Right lobe of liver (tissue), 6 donors: ENCODE measurements around the gene C5AR1. TPM values are rescaled to one million over a fixed set of nuclear protein-coding genes. Genes with fewer than 3 reads are reported as not detected.

Experiments
- ATAC-seq, 4 donors: fragments of 200-7000 bp; cut with Tn5 transposase; one replicate each; pipeline ENCODE4 v1.9.1; 2020; ENCODE audit warnings: mild to moderate bottlenecking in 4 of 4, moderate library complexity in 4 of 4
- DNase-seq, 3 donors: peaks; one replicate each; pipeline ENCODE4 v3.0.0-alpha.2; 2020
- H3K27ac ChIP-seq, 3 donors: fragments of 200-600 bp; one replicate each; pipeline ENCODE4 v1.8.0; 2022
- H3K27me3 ChIP-seq, 2 donors: fragments of 200-600 bp; one replicate each; pipeline ENCODE4 v1.8.0; 2022
- H3K36me3 ChIP-seq, 4 donors: fragments of 200-600 bp; sonication (generic) in 1 of 4; one replicate each; pipeline versions ENCODE4 v1.5.1 to v1.8.0; 2017 to 2022; ENCODE audit warnings: control low read depth in 1 of 4
- H3K4me1 ChIP-seq, 4 donors: fragments of 200-600 bp; sonication (generic) in 1 of 4; one replicate each; pipeline versions ENCODE4 v1.5.1 to v1.8.0; 2017 to 2022; ENCODE audit warnings: control low read depth in 1 of 4
- H3K4me3 ChIP-seq, 3 donors: fragments of 200-600 bp; one replicate each; pipeline ENCODE4 v1.8.0; 2022
- H3K9me3 ChIP-seq, 4 donors: fragments of 200-600 bp; sonication (generic) in 1 of 4; one replicate each; pipeline versions ENCODE4 v1.5.1 to v1.8.0; 2017 to 2022; ENCODE audit warnings: control low read depth in 1 of 4
- POLR2A ChIP-seq: fragments of 450-650 bp; IDR thresholded peaks from one replicate; pipeline ENCODE4 v1.6.1; 2017; ENCODE audit warnings: antibody characterized with exemption, mild to moderate bottlenecking
- WGBS: methylation state at CpG from one replicate; pipeline ENCODE4 v1.1.6; 2018; ENCODE audit warnings: low coverage, low lambda C conversion rate; ENCODE audit not compliant: insufficient coverage; ENCODE audit errors: missing lambda C conversion rate; 5-methylcytosine and 5-hydroxymethylcytosine counted together
- intact Hi-C, 2 donors: fragments of 100-400 bp; cut with DNase I; formaldehyde crosslinking; loops; one replicate each; pipeline versions ENCODE4 v1.11.2 to v1.14.1; 2022
- total RNA-seq, 6 experiments: library from RNA; depleted of rRNA in 2 of 6; stranded (reverse); fragments of >200 nt in 2 of 6; fragmentation: NEBNext Ultra II Directional in 3 of 6; extraction: Animal tissue kit (Norgen Biotek cat#: 25700) in 3 of 6; gene quantifications; one replicate each; pipeline versions ENCODE4 v1.1.0 to v1.2.4, GENCODE V29; 2016 to 2023
- TF ChIP-seq, protein P1 (sequence below), 4 donors: fragments of 200-600 bp in 3 of 4; fragments of 450-650 bp in 1 of 4; IDR thresholded peaks; one replicate each; pipeline versions ENCODE4 v1.5.1 to v1.8.0; 2016 to 2022; ENCODE audit warnings: antibody characterized with exemption in 4 of 4, mild to moderate bottlenecking in 2 of 4
- donor health status: DM: no; HTN: yes; CAD: no.
- donor health status: DM: no; HTN: no; CAD: no.
- donor health status: DM: no; HTN: no; CAD: no.
- donor health status: DM: no; HTN: yes; CAD: no.
- donor health status: DM: no; HTN: yes; CAD: no.

C5AR1 gene
- total RNA-seq, 6 experiments from 2014 or later: 3.3 to 19.8 (median 5.9) TPM

DNA sequence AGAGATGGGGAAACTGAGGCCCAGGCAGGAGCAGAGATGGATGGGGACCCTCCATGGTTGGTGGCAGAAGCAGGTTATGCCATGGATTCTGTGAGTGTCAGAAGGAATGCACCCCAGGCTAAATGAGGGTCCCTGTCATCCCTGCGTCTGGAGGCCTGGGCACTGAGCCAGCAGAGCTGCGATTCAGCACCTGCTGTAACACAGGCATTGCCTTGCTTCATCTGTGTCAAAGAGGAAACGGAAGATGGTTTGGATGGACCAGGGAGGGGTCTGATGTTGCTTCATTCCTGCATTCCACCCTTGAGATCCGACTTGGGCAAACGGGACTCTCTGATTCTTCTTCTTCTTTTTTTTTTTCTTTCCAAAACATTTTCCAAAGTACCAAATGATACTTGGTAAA is 1.2 kb downstream of the C5AR1 start:
- intact Hi-C loops: no loop called here
- no peaks in the 10 kb centered on the region for H3K9me3 ChIP-seq
- peak overlapping the region in 1 of 3 donors; percentile 18 for H3K4me3 ChIP-seq
- peak in 1 of 4 donors; percentile 1 for ATAC-seq
- 2% methylated on average over 5 of the region's 5 CpGs for WGBS
- peak; percentile 71 to 74 (median 72) for DNase-seq
- no peaks in the 10 kb centered on the region for H3K36me3 ChIP-seq
- peak overlapping the region in 2 of 3 donors; percentile 49 to 55 for H3K27ac ChIP-seq
- H3K27me3 ChIP-seq: no peaks in the 10 kb centered on the region
- peaks cover 0 to 10% (median 2%) of the 10 kb centered on the region in 4 donors for H3K4me1 ChIP-seq
- TF ChIP-seq POLR2A: peak; percentile 34
- TF ChIP-seq, protein P1, sequence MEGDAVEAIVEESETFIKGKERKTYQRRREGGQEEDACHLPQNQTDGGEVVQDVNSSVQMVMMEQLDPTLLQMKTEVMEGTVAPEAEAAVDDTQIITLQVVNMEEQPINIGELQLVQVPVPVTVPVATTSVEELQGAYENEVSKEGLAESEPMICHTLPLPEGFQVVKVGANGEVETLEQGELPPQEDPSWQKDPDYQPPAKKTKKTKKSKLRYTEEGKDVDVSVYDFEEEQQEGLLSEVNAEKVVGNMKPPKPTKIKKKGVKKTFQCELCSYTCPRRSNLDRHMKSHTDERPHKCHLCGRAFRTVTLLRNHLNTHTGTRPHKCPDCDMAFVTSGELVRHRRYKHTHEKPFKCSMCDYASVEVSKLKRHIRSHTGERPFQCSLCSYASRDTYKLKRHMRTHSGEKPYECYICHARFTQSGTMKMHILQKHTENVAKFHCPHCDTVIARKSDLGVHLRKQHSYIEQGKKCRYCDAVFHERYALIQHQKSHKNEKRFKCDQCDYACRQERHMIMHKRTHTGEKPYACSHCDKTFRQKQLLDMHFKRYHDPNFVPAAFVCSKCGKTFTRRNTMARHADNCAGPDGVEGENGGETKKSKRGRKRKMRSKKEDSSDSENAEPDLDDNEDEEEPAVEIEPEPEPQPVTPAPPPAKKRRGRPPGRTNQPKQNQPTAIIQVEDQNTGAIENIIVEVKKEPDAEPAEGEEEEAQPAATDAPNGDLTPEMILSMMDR (IDR thresholded peaks at IDR 0.05): no peak

DNA sequence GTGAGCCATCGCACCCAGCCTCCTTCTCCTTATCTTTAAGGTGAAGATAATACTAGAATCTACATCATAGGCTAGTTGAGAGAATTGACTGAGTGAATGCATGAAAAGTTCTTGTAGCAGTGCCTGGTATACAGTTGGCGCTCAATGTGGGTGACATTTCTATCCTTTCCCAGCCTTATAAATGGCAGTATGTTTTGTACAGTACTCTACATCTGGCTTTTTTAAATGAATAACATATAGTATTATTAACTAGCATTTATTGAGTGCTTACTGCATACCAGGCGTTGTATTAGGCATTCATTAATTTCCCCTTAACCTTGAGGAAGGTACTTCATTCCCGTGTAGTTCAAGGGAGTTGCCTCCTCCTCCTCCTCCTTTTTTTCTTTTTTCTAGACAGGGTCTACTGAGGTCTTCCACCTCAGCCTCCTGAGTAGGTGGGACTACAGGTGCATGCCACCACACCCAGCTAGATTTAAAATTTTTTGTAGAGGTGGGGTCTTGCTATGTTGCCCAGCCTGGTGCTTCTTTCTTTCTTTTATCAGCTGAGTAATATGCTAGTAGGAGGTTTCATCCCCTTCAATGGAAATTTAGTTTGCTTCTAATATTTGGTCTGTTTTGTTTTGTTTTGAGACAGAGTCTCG is 2.8 kb downstream of the C5AR1 start:
- TF ChIP-seq, protein P1 (IDR thresholded peaks at IDR 0.05): no peak
- TF ChIP-seq POLR2A: no peak
- ATAC-seq: no peak
- WGBS: 79% methylated on average over 3 of the region's 5 CpGs
- Histone ChIP-seq H3K27ac (peak overlapping the region; percentile 86 to 95 (median 88)), H3K9me3 (no peaks in the 10 kb centered on the region), H3K4me1 (peaks cover 0 to 9% (median 2%) of the 10 kb centered on the region in 4 donors), H3K27me3 (no peaks in the 10 kb centered on the region), H3K4me3 (no peak overlapping the region), H3K36me3 (no peaks in the 10 kb centered on the region)
- intact Hi-C loops: no loop called here
- DNase-seq: no peak

DNA sequence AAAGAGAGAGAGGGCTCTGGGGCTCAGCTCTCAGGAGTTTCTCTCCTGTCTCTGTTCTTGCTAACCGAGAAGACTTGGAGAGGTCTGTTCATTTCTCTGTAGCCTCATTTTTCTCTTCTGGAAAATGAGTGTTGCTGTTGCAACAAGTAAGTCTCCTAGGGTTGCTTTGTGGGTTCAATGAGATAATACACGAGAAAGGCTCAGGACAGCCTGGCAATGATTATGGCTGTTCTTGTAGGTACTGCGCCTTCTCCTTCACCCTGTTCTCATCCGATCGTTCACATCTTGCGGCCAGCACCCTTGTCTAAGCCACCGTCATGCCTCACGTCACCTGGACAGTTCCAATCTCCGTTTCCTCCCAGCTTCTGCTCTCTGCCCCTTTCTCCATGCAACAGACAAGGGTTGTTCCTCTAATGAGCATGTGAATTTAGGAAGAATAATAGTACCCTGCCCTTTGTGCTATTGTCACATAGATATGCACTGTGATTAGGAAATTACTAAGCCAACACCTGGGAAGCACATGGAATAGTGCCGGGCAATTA is 4.2 kb downstream of the C5AR1 start:
- intact Hi-C loops: no loop called here
- DNase-seq: no peak
- TF ChIP-seq POLR2A: no peak
- TF ChIP-seq, protein P1 (IDR thresholded peaks at IDR 0.05): no peak
- peak in 2 of 4 donors; percentile 1 for ATAC-seq
- Histone ChIP-seq H3K27me3 (no peaks in the 10 kb centered on the region), H3K4me3 (no peak overlapping the region), H3K9me3 (no peaks in the 10 kb centered on the region), H3K27ac (peak overlapping the region; percentile 86 to 95 (median 88)), H3K4me1 (peaks cover 0 to 9% (median 2%) of the 10 kb centered on the region in 4 donors), H3K36me3 (no peaks in the 10 kb centered on the region)
- 67% methylated on average over 10 of the region's 10 CpGs for WGBS

DNA sequence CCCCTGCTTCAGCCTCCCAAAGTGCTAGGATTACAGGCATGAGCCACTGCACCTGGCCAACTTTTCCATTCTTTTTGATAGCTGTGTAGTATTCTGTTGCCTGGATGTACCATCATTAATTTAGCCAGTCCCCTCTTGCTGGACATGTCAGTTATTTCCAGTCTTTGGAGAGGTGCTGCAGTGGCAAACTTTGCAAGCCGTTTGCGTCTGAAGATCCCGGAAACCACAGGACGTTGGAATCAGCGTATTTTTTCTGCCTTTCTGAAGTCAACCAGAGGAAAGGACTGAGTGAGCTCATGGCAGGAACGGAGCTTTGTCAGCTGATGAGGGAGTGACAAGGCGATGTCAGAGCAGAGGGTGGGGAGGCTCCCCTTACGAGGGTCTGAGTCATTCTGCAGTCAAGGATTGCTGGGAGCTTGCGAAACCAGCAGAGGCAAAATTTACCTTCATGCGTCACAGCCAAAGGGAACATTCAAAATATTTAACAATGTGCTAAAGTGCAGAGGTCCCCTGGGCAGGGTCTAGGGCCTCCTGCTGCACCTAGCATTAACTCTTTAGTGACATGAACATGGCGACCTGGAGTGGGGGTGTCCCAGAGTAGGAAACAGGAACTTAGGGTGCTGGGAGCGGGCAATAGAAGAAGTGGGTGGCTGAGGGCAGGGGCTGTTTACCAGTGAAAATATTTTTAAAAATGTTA is 5.6 kb downstream of the C5AR1 start:
- intact Hi-C loops: no loop called here
- H3K36me3 ChIP-seq: no peaks in the 10 kb centered on the region
- peak; percentile 88 to 92 (median 89) for ATAC-seq

More for the DNA sequence above, 5.6 kb downstream of the C5AR1 start:
- no peak overlapping the region for H3K4me3 ChIP-seq
- peak overlapping the region; percentile 86 to 95 (median 88) for H3K27ac ChIP-seq
- WGBS: 10% methylated on average over 12 of the region's 12 CpGs
- no peaks in the 10 kb centered on the region for H3K27me3 ChIP-seq
- peak; percentile 83 to 91 (median 91) for DNase-seq
- H3K9me3 ChIP-seq: no peaks in the 10 kb centered on the region
- peaks cover 0 to 9% (median 2%) of the 10 kb centered on the region in 4 donors for H3K4me1 ChIP-seq
- TF ChIP-seq, protein P1 (IDR thresholded peaks at IDR 0.05): no peak
- peak; percentile 74 for TF ChIP-seq POLR2A
